ENCODE measurements around the gene RAB1B.

GRCh38 chr11:66284526-66285078, 16.2 kb downstream of the RAB1B start:
- TF ChIP-seq CTCF (conservative IDR thresholded peaks at IDR 0.05) (no peak), ZFX (IDR thresholded peaks at IDR 0.05) (no peak)
